C4-2B (cell line): ENCODE results near the gene RFX6.

Experiments
- H3K27ac ChIP-seq: fragments of 450-650 bp; 2 replicates; pipeline ENCODE4 v1.5.1; 2017
- ZFX ChIP-seq: fragments of 450-650 bp; IDR thresholded peaks from 2 replicates; pipeline ENCODE4 v1.6.1; 2017
- TF ChIP-seq, protein P1 (sequence below): fragments of 450-650 bp; conservative IDR thresholded peaks from 2 replicates; pipeline ENCODE4 v1.5.1; 2017; ENCODE audit warnings: mild to moderate bottlenecking

RFX6 gene

DNA sequence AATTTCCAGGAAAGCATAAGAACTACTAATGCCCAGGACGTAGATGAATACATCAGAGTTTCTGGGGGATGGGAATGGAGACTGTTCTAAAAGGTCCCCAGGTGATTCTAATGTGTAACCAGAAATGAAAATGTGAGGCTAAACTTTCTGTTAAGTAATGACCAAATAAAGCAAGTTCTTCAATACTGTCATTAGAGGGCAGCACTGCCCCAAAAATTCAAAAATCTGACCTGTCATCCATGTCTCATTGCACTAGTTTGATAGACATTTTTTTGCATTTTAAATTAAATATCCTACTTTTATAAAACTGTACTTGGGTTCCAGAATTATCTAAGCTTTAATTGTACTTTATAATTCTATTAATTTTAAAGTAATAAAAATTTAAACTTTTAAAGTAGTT is 94.9 kb downstream of the RFX6 start:
- no peak for TF ChIP-seq ZFX
- TF ChIP-seq, protein P1, sequence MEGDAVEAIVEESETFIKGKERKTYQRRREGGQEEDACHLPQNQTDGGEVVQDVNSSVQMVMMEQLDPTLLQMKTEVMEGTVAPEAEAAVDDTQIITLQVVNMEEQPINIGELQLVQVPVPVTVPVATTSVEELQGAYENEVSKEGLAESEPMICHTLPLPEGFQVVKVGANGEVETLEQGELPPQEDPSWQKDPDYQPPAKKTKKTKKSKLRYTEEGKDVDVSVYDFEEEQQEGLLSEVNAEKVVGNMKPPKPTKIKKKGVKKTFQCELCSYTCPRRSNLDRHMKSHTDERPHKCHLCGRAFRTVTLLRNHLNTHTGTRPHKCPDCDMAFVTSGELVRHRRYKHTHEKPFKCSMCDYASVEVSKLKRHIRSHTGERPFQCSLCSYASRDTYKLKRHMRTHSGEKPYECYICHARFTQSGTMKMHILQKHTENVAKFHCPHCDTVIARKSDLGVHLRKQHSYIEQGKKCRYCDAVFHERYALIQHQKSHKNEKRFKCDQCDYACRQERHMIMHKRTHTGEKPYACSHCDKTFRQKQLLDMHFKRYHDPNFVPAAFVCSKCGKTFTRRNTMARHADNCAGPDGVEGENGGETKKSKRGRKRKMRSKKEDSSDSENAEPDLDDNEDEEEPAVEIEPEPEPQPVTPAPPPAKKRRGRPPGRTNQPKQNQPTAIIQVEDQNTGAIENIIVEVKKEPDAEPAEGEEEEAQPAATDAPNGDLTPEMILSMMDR = peak; percentile 68
- no peak overlapping the region for H3K27ac ChIP-seq

DNA sequence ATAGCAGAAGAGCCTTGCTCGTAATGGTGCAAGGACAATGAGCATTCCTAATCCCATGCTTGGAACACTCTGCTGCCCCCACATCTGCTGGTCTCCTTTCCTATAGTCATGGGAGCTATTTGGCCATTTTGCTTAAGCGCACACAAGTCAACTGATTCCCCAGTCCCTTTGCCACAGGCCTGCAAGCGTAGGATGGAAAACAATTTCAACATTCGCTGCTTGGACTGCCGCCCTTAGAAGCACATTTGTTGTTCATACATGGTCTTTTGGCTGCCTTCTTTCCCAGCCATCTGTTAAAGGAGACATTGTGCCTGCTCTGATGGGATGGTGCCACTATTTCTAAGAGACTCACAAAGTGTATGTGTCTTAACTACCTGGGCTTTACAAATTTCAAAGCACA is 96.9 kb downstream of the RFX6 start:
- TF ChIP-seq, protein P1 = no peak
- TF ChIP-seq ZFX = no peak
- H3K27ac ChIP-seq = no peak overlapping the region

DNA sequence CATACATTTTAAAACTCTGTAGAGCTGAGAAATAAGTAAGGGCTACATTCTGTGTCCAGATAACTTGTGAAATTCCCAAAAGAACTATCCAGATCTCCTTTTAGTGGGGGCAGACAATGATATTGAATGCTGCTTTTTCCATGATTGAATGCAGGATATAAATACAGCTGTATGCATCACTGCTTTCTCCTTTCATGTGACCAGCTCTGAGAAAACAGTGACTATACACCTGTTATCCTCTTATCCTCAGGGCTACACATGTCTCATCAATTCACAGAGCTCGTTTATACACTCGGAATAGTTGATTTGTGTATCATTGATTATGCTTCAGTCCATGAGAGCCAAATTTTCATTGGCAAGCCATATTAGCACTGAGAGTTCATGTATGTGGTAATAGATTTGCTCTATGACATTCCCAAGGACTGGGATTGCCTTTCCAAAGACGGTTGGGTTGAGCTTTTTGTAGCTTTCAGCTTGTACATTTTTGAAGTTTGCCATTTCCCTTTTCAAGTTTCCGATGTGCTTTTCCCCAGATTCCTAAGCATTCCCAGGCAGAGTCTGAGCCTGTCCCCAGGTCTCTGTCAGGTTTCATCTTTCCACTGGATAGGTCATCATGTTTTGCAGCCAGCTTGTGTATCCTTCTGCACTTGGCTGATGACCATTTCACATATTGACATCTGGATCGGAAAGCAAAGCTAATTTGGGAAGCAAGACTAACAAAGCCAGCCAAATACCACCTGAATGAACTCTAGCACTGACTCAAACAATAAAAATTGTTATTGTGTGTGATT is 97.7 kb downstream of the RFX6 start:
- TF ChIP-seq, protein P1 = no peak
- no peak for TF ChIP-seq ZFX
- H3K27ac ChIP-seq = no peak overlapping the region

DNA sequence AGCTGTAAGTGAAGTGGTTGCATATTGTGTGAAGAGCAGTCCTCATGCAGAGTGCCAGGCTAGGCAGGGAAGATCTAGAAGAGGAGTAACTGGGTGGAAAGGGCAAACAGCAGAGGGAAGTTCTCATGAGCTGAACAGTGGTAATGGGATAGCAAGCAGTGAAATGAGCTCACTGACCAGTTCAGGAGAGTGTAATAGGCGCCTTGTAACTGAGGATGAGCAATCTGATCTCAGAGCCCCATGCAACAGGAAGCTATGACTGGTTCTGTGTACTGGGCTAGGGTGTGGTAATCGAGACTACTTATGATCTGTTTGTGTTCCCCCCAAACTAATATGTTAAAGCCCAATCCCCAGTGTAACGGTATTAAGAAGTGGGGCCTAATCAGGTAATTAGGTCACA is 98.6 kb downstream of the RFX6 start:
- H3K27ac ChIP-seq = no peak overlapping the region
- TF ChIP-seq ZFX = no peak
- TF ChIP-seq, protein P1 = no peak

DNA sequence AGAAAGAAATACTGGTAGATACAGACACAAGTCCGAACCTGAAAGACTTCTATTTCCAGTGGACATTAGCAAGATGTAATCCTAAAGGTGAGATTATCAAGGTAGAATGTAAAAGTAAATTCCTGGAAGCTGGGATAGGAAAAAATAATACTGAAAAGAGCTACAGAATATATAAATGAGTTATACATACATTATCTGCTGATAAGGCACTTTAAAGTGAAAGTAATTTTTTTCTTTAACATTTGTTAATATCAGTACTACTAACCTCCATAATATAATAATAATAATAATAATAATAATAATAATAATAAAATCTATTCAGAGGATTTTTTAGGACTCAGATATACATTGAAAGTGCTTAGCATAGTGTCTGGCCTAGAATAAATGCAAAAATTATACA is 102.5 kb downstream of the RFX6 start:
- TF ChIP-seq, protein P1 = no peak
- TF ChIP-seq ZFX = no peak
- H3K27ac ChIP-seq = no peak overlapping the region
